ENCODE results near the gene MYBPH.

The MYBPH gene

DNA sequence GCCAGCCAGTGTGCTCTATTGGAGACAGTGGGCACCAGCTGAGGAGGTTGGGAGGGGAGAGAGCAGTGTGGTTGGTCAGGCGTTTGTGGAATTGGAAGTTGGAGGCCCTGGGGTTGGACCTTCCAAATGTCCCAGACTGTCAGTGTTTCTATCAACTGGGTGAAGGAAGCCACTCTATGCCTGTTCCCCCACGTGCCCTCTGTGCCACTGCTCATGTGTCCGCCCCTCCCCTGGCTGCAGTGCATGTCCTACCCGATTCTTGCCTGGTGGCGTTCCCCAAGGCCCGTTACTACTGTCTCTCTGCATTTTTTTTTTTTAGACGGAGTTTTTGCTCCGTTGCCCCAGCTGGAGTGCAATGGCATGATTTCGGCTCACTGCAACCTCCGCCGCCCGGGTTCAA is 27.0 kb downstream of the MYBPH start:
- DNase-seq (ENCODE audit: low spot score), result no peak

DNA sequence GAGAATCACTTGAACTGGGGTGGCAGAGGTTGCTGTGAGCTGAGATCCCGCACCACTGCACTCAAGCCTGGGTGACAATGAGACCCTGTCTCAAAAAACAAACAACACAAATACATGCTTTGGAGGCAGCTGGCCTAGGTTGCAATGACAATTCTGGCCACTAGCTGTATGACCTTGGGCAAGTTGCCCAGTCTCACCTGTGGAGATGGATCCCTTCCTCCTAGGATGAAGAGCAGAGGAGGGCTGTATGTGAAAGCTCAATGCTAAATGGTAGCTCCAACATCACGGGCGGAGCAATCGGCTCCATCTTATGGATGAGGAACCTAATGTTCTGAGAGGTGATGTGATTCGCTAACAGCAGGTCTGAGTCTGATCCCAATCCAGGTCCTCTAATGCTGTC is 27.5 kb downstream of the MYBPH start:
- DNase-seq (ENCODE audit: low spot score), result no peak

DNA sequence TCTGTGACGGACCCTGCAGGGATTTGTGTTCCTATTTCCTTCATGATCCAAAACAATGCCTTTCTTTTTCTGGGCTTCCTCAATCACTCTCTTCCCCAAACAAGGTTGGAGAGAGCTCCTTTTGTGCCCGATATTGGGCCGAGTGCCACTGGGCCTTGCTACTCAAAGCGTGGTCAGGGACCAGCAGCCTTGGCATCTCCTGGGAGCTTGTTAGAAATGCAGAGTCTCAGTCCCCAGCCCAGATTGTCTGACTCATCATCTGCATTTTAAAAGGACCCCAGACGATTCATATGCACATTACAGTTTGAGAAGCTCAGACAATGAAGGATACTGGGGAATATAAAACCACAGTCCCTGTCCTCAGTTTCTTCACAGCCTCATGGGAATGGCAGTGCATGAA is 28.2 kb downstream of the MYBPH start:
- no peak for DNase-seq (ENCODE audit: low spot score)

DNA sequence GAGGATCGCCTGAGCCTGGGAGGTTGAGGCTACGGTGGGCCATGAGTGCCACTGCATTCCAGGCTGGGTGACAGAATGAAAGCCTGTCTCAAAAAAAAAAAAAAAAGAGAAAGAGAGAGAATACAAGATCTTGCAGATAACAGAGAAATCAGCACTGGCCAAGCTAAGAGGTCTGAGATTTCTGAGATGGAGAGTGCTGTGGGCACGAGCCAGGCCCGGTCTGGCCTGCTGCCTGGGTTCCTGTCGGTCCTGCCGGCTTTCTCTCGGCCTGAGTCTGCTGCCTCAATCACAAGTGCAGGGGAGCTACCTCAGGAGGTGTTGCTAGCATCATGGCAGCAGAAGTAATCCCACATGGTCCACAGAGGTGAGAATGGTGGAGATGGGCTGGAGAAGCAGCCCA is 29.1 kb downstream of the MYBPH start:
- no peak for DNase-seq (ENCODE audit: low spot score)

DNA sequence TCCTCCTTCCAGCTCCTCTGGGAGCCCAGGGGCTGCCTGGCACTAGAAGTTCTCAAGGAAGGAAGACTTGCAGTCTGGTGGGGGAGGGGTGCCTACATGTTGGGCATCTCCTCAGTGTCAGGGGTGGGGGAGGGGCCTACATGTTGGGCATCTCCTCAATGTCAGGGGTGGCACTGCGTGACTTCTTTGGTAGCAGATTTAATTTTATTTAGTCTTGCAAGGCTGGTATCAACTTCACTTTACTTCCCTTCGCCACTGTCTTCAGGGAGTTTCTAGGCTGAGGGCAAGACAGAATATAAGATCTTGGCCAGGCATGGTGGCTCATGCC is 29.6 kb downstream of the MYBPH start:
- no peak for DNase-seq (ENCODE audit: low spot score)

DNA sequence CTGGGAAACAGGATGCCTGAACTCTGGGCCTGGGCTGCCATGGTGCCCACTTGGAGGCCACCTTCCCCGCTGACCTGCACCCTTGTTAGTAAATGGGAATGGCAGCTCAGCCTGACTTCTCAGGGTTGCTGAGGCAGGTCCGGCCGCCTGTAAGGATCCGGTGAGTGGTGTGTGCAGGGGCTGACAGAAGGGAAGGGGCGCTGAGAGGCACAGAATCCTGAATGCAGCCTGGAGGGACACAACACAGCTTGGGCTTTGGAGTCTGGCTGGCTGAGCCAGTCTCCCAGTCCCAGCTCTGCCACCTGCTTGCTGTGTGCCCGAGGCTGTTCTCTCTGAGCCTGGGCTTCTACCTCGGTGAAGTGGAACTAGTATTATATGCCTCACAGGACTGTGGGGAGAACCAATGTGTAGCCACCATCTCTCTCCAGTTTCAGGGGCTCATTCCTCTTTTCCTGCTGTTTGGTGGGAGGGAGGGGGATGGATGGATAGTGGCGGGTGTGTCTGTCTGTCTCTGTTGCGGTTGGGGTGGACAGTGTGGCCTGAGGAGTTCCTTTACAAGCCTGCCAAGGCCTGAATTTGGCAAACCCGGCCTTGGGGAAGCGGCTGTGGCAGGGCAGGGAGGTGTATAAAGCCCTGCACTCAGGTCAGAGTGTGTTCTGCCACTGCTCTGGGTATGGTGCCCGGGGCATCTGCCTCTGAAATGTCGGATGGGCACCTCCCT is 30.1 kb downstream of the MYBPH start:
- DNase-seq (ENCODE audit: low spot score), result no peak

DNA sequence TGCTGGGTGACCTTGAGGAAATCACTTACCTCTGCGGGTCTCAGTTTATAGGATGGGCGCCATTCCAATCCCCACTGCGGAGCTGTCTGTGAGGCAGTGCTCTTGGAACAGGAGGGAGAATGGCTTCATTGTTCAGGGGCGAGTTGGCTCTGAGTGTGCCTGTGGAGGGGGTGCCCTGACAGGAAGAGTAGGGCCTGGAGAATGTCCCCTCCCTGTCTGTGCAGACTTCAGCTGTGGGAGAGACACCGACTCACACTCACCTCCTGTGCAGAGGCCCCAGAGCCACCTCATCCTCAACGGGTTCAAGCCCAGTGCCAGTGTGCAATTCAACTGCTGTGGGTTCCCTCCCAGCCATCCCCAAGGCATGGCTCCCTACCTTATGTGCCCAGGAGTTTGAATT is 31.0 kb downstream of the MYBPH start:
- DNase-seq (ENCODE audit: low spot score), result no peak

DNA sequence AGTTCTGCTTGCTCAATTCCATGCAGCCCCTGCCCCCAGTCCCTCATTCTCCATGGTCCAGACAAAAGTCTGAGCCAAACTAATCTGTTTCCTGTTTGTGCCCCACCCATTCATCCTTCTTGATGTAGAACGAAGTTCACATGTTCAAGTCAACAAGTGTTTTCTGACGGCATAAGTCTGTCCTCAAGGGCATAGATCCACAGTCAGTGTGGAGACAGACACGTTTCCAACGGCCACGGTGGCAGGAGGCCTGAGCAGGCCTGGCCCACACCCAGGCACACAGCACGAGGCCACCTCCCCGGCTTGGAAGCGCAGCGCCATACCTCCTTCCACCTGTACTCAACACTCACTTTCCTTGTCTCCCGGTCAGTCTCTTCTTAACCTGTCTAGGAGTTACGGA is 32.0 kb downstream of the MYBPH start:
- DNase-seq (ENCODE audit: low spot score), result no peak

DNA sequence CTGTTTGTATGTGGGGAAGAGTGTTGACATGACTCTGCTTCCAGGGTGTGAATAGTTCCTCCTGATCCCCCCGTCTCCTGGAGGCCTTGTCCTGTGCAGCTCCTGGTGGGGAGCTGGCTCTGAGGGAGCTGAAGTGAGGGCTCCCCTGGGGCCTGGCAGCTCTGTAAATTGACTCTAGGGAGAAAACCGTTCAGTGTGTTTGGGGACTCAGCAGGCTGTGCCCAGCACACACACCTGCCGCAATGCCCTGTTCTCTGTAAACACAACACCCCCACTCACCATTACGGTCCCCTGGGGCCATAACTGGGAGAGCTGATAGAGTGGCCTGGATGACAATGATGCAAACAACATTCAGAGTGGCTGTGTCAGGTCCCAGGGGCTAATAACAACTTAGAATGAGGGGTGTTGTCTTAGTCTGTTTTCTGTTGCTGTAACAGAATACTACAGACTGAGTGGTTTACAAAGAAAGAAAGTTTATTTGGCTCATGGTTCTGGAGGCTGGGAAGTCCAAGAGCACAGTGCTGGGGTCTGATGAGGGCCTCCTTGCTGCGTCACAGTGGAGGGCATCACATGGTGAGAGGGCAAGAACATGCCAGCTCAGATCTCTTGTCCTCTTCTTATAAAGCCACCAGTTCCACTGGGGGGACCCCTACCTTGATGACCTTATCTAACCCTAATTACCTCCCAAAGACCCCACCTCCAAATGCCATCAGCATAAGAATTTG is 32.8 kb downstream of the MYBPH start:
- DNase-seq (ENCODE audit: low spot score), result no peak

DNA sequence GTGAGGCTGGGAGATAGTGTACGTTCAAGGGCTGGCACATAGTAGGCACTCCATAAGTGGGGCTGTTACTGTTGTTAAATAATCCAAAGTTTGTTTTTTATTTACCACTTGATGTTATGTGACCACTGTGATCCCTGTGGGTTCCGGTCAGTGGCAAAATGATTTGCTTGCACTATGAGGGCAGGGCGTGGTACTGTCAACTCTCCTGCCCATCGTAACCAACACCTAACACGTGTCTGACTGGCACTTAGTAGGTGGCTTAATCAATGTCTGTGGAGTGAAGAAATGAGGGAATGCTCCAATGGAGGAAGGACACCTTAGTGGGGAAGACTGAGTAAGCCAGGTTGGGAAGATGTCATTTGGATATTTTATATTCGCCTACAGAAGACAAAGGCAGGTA is 33.5 kb downstream of the MYBPH start:
- no peak for DNase-seq (ENCODE audit: low spot score)

DNA sequence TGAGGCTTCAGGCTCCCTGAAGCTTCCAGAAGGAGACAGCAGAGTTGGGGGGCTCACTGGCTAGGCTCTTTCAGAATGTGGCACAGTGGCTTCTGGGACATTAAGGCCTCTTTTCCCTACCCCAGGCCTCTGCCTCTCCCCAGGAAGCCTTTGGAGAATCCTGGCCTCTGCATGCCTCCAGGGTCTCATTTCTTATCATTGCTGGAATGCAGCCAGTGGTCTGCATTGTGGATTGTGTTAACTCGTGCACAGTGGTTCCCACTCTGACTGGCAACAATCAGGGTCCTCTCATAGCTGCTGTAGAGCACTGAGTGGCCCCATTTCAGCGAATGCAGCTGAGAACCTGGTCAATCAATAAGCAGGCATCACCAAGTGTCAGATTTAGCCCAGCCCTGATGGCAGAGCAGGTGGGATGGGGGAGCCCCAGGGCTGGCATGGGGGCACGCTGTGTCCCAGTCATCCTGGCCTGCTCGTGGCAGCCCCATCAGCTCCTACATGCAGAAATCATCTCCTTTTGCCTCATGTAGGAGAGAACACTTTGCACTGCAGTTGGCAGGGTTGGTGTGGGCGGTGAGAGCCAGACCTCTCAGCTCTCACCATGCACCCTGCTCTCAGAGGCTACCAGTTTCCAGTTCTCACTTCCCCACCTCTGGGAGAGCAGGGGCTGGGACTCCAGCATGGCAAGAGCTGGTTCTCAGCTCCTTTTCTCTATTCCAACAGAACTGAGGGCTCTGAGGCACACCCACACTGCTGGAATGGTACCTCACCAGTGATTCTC is 34.7 kb downstream of the MYBPH start:
- DNase-seq (ENCODE audit: low spot score), result no peak

DNA sequence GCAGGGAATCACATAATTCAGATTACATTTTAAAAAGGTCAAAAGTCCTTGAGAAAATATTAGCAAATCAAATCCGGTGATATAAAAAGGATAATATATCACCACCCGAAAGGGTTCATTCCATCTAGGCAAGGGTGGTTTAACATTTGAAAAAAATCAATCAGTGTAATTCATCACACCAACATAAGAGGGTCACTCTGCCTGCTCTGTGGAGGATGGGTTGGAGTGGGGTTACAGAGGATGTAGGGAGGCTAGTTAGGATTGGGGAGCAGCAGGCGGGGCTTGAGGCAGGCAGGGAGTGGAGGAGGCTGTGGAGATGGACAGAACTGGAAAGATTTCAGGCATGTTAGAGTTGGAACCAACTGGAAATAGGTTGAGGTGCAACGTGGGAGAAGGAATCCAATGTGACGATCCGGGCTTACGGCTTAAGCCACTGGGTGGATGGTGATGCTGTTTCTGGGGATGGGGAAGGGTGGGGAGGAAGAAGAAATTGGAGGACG is 35.6 kb downstream of the MYBPH start:
- no peak for DNase-seq (ENCODE audit: low spot score)

DNA sequence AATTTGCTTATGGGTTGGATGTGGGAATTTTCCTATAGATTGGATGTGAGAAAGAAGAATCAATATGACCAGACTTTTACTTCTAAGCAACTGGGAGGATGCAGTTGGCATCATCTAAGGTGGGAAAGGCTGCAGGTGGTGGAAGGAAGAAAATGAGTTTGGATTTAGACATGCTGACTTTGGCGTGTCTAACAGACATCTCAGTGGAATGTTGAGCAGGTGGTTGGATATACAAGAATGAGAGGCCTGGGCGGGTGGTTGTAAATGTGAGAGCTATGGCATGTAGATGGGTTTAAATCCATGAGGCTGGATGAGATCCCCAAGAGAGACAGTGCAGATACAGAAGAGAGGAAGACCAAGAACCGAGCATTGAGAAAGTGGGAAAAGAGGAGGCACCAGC is 37.6 kb downstream of the MYBPH start:
- no peak for DNase-seq (ENCODE audit: low spot score)

DNA sequence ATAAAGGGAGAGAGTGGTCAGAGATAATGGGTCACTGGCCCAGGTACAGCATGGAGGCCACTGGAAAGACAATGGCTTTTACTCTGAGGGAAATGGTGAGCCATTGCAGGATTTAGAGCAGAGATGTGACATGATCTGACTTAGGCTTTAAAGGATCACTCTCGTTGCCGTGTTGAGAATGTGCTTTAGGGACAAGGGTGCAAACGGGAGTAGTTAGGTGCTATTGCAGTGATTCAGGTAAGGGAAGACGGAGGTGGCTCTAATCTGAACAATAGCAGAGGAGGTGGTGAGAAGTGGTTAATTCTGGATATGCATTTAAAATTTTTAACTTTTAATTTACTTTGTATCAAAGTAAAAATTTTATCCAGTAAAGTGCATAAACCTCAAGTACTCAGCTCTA is 38.3 kb downstream of the MYBPH start:
- no peak for DNase-seq (ENCODE audit: low spot score)

DNA sequence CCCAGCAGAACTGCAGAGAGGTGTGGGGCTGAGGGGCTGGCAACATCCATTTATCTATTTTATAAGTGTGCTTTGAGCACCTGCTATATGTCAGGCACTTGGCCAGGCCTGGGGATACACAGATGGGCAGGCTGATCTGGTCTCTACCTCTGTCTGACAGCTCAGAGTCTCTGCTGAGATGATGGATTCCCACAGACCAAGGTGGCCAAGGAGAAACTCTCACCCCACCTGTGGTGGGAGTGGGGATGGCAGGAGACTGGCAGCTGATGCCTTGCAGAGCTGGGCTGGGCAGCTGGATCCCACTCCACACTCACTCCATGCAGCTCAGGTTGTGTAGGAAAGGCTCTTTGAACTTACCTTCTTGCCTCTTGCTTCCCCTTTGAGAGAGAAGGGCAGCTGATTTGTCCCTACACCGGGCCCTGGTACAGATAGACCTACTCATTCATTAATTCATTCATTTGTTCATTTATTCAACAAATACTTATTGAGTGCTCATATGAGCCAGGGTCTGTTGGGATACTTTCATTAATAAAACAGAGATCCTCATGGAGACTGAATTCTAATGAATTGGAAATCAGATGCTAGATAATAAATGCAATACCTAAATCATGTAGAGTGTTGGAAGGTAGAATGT is 39.1 kb downstream of the MYBPH start:
- DNase-seq (ENCODE audit: low spot score), result no peak

DNA sequence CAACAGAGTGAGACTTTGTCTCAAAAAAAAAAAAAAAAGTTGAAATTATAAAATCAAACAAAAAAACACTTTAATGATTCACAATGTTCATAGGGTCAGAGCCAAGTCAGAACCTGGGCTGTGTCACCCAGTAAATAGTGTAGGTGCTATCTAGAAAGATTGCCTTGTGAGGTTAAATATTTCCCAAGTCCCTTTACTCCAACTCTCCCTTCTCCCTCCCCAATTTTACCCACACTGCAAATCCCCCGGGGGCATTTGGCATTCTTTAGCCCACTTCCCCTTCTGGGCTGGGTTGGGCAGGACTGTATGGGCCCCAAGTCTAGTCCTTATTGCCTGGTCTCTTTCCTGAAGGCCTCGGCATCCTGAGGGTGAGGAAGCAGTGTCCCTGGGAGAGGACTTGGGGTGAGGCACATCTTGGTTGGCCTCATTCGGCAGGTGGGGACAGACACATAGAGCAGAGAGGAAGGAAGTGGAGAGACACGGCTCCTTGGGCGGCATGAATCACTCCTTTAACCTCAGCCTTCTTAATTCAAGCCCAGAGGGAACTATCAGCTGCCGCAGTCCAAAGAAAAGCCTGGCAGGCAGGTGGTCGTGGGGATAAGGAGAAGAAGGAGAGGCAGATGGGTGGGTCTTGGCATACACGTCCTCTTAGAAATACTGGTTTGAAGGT is 39.9 kb downstream of the MYBPH start:
- DNase-seq (ENCODE audit: low spot score), result no peak

DNA sequence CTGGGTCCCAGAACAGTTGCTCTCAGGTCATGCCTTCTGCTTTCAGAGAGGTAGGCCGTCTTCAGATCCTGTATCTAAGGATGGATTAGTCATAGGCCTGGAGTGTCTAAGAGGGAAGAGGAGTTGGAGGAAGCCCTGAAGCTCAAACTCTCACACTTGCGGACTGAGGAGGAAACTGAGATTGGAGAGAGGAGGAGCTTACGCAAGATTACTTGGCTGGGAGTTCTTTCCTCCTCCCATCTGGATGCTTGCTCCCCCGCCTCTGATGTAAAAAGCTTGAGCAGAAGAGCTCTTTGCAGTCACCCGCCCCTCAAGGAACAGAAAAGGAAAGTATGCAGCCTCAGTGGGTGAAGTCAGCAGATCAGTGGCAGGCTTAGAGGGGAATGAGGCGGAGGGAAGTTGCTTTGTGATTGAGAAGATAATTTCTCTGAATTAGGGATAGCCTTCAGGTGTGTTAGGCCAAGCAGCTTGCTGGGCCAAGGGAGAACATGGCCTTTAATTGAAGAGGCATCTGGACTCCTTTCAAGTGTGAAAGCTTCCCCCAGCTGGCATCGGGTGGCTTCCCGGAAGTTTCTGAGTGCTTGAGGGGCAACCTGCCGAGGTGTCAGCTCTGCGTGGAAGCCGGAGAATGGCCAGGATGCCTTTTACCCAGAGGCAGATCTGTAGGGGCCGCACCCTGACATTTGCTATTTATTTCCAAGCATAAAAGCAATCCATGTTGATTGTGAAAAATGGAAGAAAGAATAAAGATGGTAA is 41.5 kb downstream of the MYBPH start:
- no peak for DNase-seq (ENCODE audit: low spot score)

DNA sequence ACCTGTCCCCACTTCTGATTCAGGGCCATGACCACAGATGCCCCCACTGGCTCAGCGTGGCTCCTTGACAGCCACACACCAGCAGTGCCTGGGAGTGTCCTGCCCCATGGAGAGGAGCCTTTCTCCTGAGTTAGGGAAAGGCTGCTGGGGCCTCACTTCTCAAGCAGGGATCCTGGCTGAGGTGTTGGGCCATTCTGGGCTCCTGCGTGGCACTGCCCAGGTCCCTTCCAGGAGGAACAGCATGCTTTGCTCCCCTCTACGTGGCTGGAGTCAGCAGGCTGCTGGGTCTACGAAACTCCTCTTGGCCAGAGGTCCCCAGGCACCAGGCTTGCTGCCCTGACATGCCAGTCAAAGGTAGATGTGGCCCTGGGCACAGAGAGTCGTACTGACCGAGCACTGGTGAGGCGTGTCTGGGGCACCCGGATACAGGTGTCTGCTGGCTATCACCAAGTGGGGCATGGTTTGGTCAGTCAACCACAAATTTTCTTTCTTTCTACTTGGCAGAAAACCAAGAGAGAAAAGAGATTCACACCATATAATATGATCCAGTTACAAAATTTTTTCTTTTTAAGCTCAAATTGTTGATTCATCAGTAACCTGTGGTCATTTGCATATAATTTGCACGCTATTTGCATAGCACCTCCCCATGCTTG is 44.0 kb downstream of the MYBPH start:
- DNase-seq (ENCODE audit: low spot score), result no peak

DNA sequence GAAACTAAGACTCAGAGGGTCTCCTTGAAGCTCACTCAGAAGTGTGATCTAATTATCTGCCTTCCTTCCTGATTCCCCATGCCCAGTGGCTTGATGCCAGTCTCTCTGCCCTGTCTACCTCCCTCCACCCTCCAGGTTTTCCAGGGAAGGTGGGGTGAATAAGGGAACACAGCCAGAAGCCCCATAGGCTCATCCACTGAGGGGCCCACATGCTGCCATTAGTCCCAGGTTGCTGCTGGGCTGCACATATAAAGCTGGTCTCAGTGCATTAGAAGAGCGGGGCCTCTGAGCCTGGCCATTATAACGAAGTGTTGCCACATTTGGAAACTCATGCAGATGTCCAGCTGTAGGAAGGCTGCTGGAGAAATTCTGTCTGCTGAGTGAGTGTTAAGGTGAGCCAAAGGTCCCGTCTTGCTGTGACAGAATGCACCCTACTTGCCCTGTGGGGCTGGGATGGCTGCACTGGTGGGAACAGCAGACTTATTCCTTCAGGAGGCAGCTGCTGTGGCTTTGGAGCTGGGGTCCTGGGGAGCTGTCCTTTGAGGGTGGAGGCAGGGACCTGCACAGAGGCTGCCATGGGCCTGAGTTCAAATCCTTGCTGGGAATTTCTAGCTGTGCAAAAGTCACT is 45.2 kb downstream of the MYBPH start:
- DNase-seq (ENCODE audit: low spot score), result no peak

DNA sequence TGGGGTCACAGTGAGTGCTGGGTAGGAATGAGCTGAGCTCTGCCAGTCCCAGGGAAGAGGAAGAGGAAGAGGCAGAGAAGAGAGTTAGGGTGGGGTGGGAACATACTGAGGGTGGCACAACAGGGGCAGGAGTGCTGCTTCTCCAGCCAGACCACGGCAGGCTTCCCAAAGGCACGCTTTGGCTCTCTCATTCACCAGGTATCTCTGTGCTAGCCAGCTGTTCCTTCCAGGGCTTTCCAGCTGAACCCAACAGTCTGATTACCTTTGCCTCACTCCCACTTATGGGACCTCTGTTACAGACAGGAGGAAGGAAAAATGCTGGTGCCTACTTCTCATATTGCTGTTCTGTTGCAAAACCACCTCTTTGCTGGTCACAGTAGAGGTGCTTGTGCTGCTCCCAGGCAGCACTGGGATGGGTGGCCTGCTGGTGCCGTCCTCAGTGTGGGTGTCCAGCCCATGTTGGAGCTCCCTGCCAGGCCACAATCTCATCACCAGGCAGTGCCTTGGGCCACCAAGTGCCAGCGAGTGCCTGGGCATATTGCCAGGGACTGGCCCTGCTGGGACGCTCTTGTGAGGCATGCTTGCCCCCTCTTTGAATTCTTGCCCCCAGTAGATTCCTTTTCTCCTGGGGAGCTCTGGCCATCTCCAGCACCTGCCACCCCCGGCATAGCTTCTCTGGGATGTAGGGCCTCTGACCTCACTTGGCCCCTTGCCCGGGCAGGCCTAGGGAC is 46.0 kb downstream of the MYBPH start:
- DNase-seq (ENCODE audit: low spot score), result no peak
